Liver (tissue), 9 donors: ENCODE measurements around the gene TATDN3. TPM values are rescaled to one million over a fixed set of nuclear protein-coding genes. Genes with fewer than 3 reads are reported as not detected.

Experiments used
- DNase-seq: peaks from one replicate; pipeline ENCODE4 v3.0.0-alpha.2; 2017; ENCODE audit warnings: low spot score
- H3K27ac ChIP-seq, 2 donors: one replicate each; pipeline ENCODE4 v1.7.0; 2013; ENCODE audit warnings: inconsistent platforms in 2 of 2, low read length in 2 of 2, control low read depth in 1 of 2, low read depth in 1 of 2, mild to moderate bottlenecking in 1 of 2
- H3K27me3 ChIP-seq, 4 donors: one replicate each; pipeline versions ENCODE4 v1.6.1 to v1.7.0; 2013; ENCODE audit warnings: low read length in 3 of 4, inconsistent platforms in 1 of 4, mild to moderate bottlenecking in 1 of 4, moderate library complexity in 1 of 4; ENCODE audit not compliant: control insufficient read depth in 4 of 4, insufficient read depth in 4 of 4
- H3K36me3 ChIP-seq, 4 donors: one replicate each; pipeline versions ENCODE4 v1.6.1 to v1.7.0; 2013; ENCODE audit warnings: low read length in 3 of 4, mild to moderate bottlenecking in 3 of 4, low read depth in 1 of 4, moderate library complexity in 1 of 4; ENCODE audit not compliant: control insufficient read depth in 4 of 4, insufficient read depth in 3 of 4
- H3K4me1 ChIP-seq, 4 donors: one replicate each; pipeline versions ENCODE4 v1.6.1 to v1.7.0; 2013; ENCODE audit warnings: low read length in 3 of 4, mild to moderate bottlenecking in 3 of 4, moderate library complexity in 1 of 4; ENCODE audit not compliant: control insufficient read depth in 4 of 4, insufficient read depth in 4 of 4
- H3K4me3 ChIP-seq, 3 donors: one replicate each; pipeline versions ENCODE4 v1.6.1 to v1.7.0; 2013; ENCODE audit warnings: low read length in 3 of 3, control low read depth in 1 of 3, low read depth in 1 of 3, mild to moderate bottlenecking in 1 of 3
- H3K9ac ChIP-seq, 2 donors: one replicate each; pipeline ENCODE4 v1.7.0; 2013; ENCODE audit warnings: low read length in 2 of 2, mild to moderate bottlenecking in 2 of 2, moderate library complexity in 2 of 2, control low read depth in 1 of 2, low read depth in 1 of 2
- H3K9me3 ChIP-seq, 4 donors: one replicate each; pipeline versions ENCODE4 v1.6.1 to v1.7.0; 2013; ENCODE audit warnings: low read length in 3 of 4; ENCODE audit not compliant: control insufficient read depth in 4 of 4
- ATF3 ChIP-seq: IDR thresholded peaks from 2 replicates; pipeline ENCODE4 v1.6.1; 2016; ENCODE audit warnings: antibody characterized with exemption
- EGR1 ChIP-seq, 2 donors: IDR thresholded peaks; 2 replicates each; pipeline ENCODE4 v1.6.1; 2016 to 2018; ENCODE audit warnings: antibody characterized with exemption in 2 of 2, low read depth in 2 of 2
- FOXA1 ChIP-seq: IDR thresholded peaks from 2 replicates; pipeline ENCODE4 v1.6.1; 2016; ENCODE audit warnings: antibody characterized with exemption
- FOXA2 ChIP-seq: IDR thresholded peaks from 2 replicates; pipeline ENCODE4 v1.6.1; 2016; ENCODE audit warnings: antibody characterized with exemption
- GABPA ChIP-seq, 2 donors: IDR thresholded peaks in 1 of 2; conservative IDR thresholded peaks in 1 of 2; 2 replicates each; pipeline ENCODE4 v1.6.1; 2016; ENCODE audit warnings: antibody characterized with exemption in 2 of 2, mild to moderate bottlenecking in 1 of 2, moderate library complexity in 1 of 2
- HNF4A ChIP-seq, 2 donors: conservative IDR thresholded peaks; 2 replicates each; pipeline ENCODE4 v1.6.1; 2016; ENCODE audit warnings: antibody characterized with exemption in 2 of 2, mild to moderate bottlenecking in 2 of 2
- HNF4G ChIP-seq: IDR thresholded peaks from 2 replicates; pipeline ENCODE4 v1.6.1; 2016; ENCODE audit warnings: antibody characterized with exemption
- JUND ChIP-seq, 2 donors: IDR thresholded peaks; 2 replicates each; pipeline ENCODE4 v1.6.1; 2016; ENCODE audit warnings: antibody characterized with exemption in 2 of 2
- MAX ChIP-seq: IDR thresholded peaks from 2 replicates; pipeline ENCODE4 v1.6.1; 2016; ENCODE audit warnings: antibody characterized with exemption
- NR2F2 ChIP-seq: IDR thresholded peaks from 2 replicates; pipeline ENCODE4 v1.6.1; 2016; ENCODE audit warnings: antibody characterized with exemption
- RAD21 ChIP-seq, 2 donors: IDR thresholded peaks; 2 replicates each; pipeline ENCODE4 v1.6.1; 2016; ENCODE audit warnings: antibody characterized with exemption in 2 of 2, mild to moderate bottlenecking in 2 of 2
- RXRA ChIP-seq, 2 donors: IDR thresholded peaks; 2 replicates each; pipeline ENCODE4 v1.6.1; 2017 to 2018; ENCODE audit warnings: antibody characterized with exemption in 2 of 2, mild to moderate bottlenecking in 1 of 2
- SP1 ChIP-seq: IDR thresholded peaks from 2 replicates; pipeline ENCODE4 v1.6.1; 2018; ENCODE audit warnings: antibody characterized with exemption, mild to moderate bottlenecking
- TAF1 ChIP-seq: conservative IDR thresholded peaks from 2 replicates; pipeline ENCODE4 v1.6.1; 2016; ENCODE audit warnings: antibody characterized with exemption, mild to moderate bottlenecking
- YY1 ChIP-seq: IDR thresholded peaks from 2 replicates; pipeline ENCODE4 v1.6.1; 2016; ENCODE audit warnings: antibody characterized with exemption, mild to moderate bottlenecking
- ZBTB33 ChIP-seq: IDR thresholded peaks from 2 replicates; pipeline ENCODE4 v1.6.1; 2016; ENCODE audit warnings: antibody characterized with exemption
- WGBS: extraction: QIAGEN DNeasy Blood & Tissue Kit; methylation state at CpG from one replicate; pipeline ENCODE4 v1.1.7; 2013; 5-methylcytosine and 5-hydroxymethylcytosine counted together
- polyA plus RNA-seq, 2 donors: library from polyadenylated mRNA; stranded (reverse) in 1 of 2; unstranded in 1 of 2; fragments of 200-250 nt in 1 of 2; fragments of >200 nt in 1 of 2; fragmentation: Nextera tagmentation in 1 of 2; extraction: Ambion mirVana in 1 of 2; gene quantifications; one replicate each; pipeline versions ENCODE4 v1.2.1 to v1.2.3, GENCODE V29; 2013 to 2015
- total RNA-seq, 2 donors: library from RNA; depleted of rRNA; stranded (reverse); fragments of >200 nt; gene quantifications; one replicate each; pipeline ENCODE4 v1.2.3, GENCODE V29; 2014
- TF ChIP-seq, protein P1 (sequence below): fragments of 150-350 bp; IDR thresholded peaks from 2 replicates; pipeline ENCODE4 v1.5.1; 2017; ENCODE audit warnings: improper control_type of control experiment, low read depth, low read length; ENCODE audit not compliant: missing input control
- donor health status: healthy.
- donor health status: healthy.
- donor health status: healthy.
- donor health status: healthy.
- donor health status: healthy.

The TATDN3 gene
- total and polyA plus RNA-seq, 4 donors = 5.2 to 8.1 (median 6.7) TPM

DNA sequence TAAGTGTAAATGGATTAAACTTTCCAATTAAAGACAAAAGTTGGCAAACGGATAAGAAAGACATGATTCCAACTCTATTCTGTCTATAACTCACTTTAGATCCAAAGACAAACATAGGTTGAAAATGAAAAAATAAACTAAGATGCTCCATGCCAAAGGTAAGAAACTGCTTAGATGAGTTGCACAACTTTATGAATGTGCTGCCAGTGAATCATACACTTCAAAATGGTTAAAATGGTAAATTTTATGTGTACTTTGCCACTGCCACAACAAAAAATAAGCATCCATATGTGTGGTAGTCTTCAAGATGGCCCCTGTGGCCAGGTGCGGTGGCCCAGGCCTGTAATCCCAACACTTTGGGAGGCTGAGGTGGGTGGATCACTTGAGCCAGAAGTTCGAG, 45.1 kb upstream of the TATDN3 start:
- no peak overlapping the region for H3K4me3 ChIP-seq
- H3K9ac ChIP-seq = no peak overlapping the region
- TF ChIP-seq FOXA2 = no peak
- no peak for TF ChIP-seq ZBTB33
- H3K9me3 ChIP-seq = no peaks in the 10 kb centered on the region
- H3K36me3 ChIP-seq = no peaks in the 10 kb centered on the region
- peaks cover 0 to 8% (median 2%) of the 10 kb centered on the region in 4 donors for H3K4me1 ChIP-seq
- DNase-seq = no peak
- WGBS = 97% methylated on average over 3 of the region's 3 CpGs
- no peaks in the 10 kb centered on the region for H3K27me3 ChIP-seq
- H3K27ac ChIP-seq = no peak overlapping the region

DNA sequence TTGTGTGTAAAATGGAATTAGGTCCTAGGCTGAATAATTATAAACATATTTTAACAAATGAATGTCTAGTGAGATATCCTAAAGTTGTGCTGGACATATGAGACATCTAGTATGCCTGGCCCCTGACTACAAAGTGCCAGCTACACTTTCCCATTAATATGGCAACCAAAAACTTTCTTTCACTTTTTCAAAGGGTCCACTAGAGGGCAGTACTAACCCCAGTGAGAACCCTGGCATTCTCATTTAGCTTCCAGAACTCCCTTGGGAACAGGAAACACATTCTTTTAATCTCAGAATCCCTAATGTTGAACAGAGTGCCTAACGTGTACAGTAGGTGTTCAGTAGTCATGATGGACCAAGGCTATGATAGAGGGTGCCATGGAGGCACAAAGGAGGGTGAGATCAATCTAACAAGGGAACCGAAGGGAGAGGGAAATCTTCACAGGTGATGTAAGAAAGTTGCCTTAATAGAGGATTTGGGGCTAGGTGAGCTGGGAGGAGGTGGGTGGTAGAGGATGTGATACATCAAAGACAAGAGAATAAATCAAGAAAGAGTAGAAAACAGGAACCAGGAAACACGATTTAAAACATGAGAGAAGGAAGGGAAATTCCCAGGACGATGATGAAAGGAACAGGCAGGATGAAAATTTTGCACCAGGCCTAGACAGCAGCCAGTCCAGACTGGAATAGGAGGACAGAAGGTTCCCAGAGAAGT, 41.7 kb upstream of the TATDN3 start:
- H3K27me3 ChIP-seq = no peaks in the 10 kb centered on the region
- no peaks in the 10 kb centered on the region for H3K9me3 ChIP-seq
- peak overlapping the region in 1 of 2 donors; percentile 8 for H3K27ac ChIP-seq
- H3K4me1 ChIP-seq = peaks cover 4 to 19% (median 11%) of the 10 kb centered on the region in 4 donors
- H3K9ac ChIP-seq = no peak overlapping the region
- H3K36me3 ChIP-seq = no peaks in the 10 kb centered on the region
- TF ChIP-seq RAD21 (IDR thresholded peaks at IDR 0.05) (peak; percentile 78 to 84), NR2F2 (no peak)
- TF ChIP-seq, protein P1, sequence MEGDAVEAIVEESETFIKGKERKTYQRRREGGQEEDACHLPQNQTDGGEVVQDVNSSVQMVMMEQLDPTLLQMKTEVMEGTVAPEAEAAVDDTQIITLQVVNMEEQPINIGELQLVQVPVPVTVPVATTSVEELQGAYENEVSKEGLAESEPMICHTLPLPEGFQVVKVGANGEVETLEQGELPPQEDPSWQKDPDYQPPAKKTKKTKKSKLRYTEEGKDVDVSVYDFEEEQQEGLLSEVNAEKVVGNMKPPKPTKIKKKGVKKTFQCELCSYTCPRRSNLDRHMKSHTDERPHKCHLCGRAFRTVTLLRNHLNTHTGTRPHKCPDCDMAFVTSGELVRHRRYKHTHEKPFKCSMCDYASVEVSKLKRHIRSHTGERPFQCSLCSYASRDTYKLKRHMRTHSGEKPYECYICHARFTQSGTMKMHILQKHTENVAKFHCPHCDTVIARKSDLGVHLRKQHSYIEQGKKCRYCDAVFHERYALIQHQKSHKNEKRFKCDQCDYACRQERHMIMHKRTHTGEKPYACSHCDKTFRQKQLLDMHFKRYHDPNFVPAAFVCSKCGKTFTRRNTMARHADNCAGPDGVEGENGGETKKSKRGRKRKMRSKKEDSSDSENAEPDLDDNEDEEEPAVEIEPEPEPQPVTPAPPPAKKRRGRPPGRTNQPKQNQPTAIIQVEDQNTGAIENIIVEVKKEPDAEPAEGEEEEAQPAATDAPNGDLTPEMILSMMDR = peak; percentile 62
- WGBS = 44% methylated on average over 4 of the region's 4 CpGs
- DNase-seq = no peak
- no peak overlapping the region for H3K4me3 ChIP-seq

GRCh38 chr1:212752252-212752933, 39.3 kb upstream of the TATDN3 start:
- Histone ChIP-seq H3K4me3 (no peak overlapping the region), H3K27ac (peak overlapping the region; percentile 44)
- no peak for DNase-seq
- TF ChIP-seq YY1 (no peak), FOXA2 (no peak), HNF4A (conservative IDR thresholded peaks at IDR 0.05) (no peak), FOXA1 (no peak), SP1 (peak; percentile 11), EGR1 (IDR thresholded peaks at IDR 0.05; ENCODE audit: low read depth in 2 of 2) (no peak), RXRA (IDR thresholded peaks at IDR 0.05) (peak; percentile 7 to 30), TAF1 (no peak), ATF3 (no peak), GABPA (IDR thresholded peaks at IDR 0.05 in 1 of 2, conservative IDR thresholded peaks at IDR 0.05 in 1 of 2) (no peak), ZBTB33 (no peak), HNF4G (no peak), JUND (IDR thresholded peaks at IDR 0.05) (no peak), NR2F2 (no peak), RAD21 (IDR thresholded peaks at IDR 0.05) (no peak), MAX (peak; percentile 52)
- TF ChIP-seq, protein P1 = no peak

More at GRCh38 chr1:212752252-212752933, 39.3 kb upstream of the TATDN3 start:
- no peak overlapping the region for H3K9ac ChIP-seq
- no peaks in the 10 kb centered on the region for H3K9me3 ChIP-seq
- H3K27me3 ChIP-seq = no peaks in the 10 kb centered on the region
- H3K36me3 ChIP-seq = peaks cover 0 to 4% (median 0%) of the 10 kb centered on the region in 4 donors
- peaks cover 4 to 19% (median 11%) of the 10 kb centered on the region in 4 donors for H3K4me1 ChIP-seq
- 84% methylated on average over 3 of the region's 3 CpGs for WGBS
